Caco-2 (cell line): Measurements from ENCODE around the gene GCA. TPM values are rescaled to one million over a fixed set of nuclear protein-coding genes. Genes with fewer than 3 reads are reported as not detected.

ENCODE experiments used
- BruUV-seq: library from RNA; stranded (reverse); fragments of 400-500 nt; replicated peaks from 2 replicates; lab custom pipeline; 2021; lab: Mats Ljungman, UMichigan
- CTCF ChIA-PET: fragments of 300-600 bp; sonication (Branson Sonifier 250); formaldehyde crosslinking; loops from one replicate; lab custom pipeline; 2022; ENCODE audit warnings: antibody characterized with exemption; lab: Charles Lee
- POLR2A ChIA-PET: fragments of 300-600 bp; sonication (Branson Sonifier 250); formaldehyde crosslinking; loops from one replicate; lab custom pipeline; 2022; ENCODE audit warnings: antibody characterized with exemption; lab: Charles Lee
- DNase-seq, 2 experiments: peaks; one replicate each; pipeline versions ENCODE4 v3.0.0 to v3.0.0-alpha.2; 2020 to 2022
- H3K27me3 ChIP-seq: replicated peaks from 2 replicates; pipeline ENCODE4 v1.6.0; 2011; ENCODE audit warnings: low read length; ENCODE audit not compliant: control insufficient read depth, insufficient read depth
- H3K36me3 ChIP-seq: 2 replicates; pipeline ENCODE4 v1.5.1; 2011; ENCODE audit warnings: low read length; ENCODE audit not compliant: control insufficient read depth, insufficient read depth
- H3K4me1 ChIP-seq: fragments of 250-450 bp; sonication (Bioruptor Pico); 2 replicates; pipeline ENCODE4 v1.5.1; 2020; ENCODE audit warnings: mild to moderate bottlenecking
- H3K4me3 ChIP-seq: 2 replicates; pipeline ENCODE4 v1.5.1; 2011; ENCODE audit warnings: low read depth, mild to moderate bottlenecking, control low read depth, low read length
- H3K9me3 ChIP-seq: fragments of 250-450 bp; sonication (Bioruptor Pico); 2 replicates; pipeline ENCODE4 v1.5.1; 2020; ENCODE audit warnings: mild to moderate bottlenecking, moderate library complexity
- H3K27ac Mint-ChIP-seq: one replicate; pipeline ENCODE4 v1.8.0; 2022; ENCODE audit warnings: mixed read lengths; ENCODE audit not compliant: unreplicated experiment
- H3K27me3 Mint-ChIP-seq: one replicate; pipeline ENCODE4 v1.8.0; 2022; ENCODE audit warnings: mixed read lengths; ENCODE audit not compliant: insufficient read depth, unreplicated experiment
- H3K36me3 Mint-ChIP-seq: one replicate; pipeline ENCODE4 v1.8.0; 2022; ENCODE audit warnings: mild to moderate bottlenecking, mixed read lengths; ENCODE audit not compliant: insufficient read depth, unreplicated experiment
- H3K4me1 Mint-ChIP-seq: one replicate; pipeline ENCODE4 v1.8.0; 2022; ENCODE audit warnings: low read depth, mixed read lengths; ENCODE audit not compliant: unreplicated experiment
- H3K4me3 Mint-ChIP-seq: one replicate; pipeline ENCODE4 v1.8.0; 2022; ENCODE audit warnings: mild to moderate bottlenecking, moderate library complexity, mixed read lengths; ENCODE audit not compliant: unreplicated experiment
- H3K9me3 Mint-ChIP-seq: one replicate; pipeline ENCODE4 v1.8.0; 2022; ENCODE audit warnings: mixed read lengths; ENCODE audit not compliant: unreplicated experiment
- intact Hi-C: fragments of 100-400 bp; cut with micrococcal nuclease; formaldehyde crosslinking; loops from one replicate; pipeline ENCODE4 v1.10.0; 2022; ENCODE audit not compliant: unreplicated experiment
- total RNA-seq: library from RNA; stranded (reverse); gene quantifications from 2 replicates; pipeline ENCODE4 v1.2.3, GENCODE V29; 2022
- TF ChIP-seq, protein P1 (sequence below), 2 experiments: fragments of 200-600 bp in 1 of 2; IDR thresholded peaks; 1 replicate in 1 of 2; 2 replicates in 1 of 2; pipeline versions ENCODE4 v1.5.1 to v1.8.0; 2011 to 2022; ENCODE audit warnings: antibody characterized with exemption in 1 of 2, control low read depth in 1 of 2, inconsistent platforms in 1 of 2, low read depth in 1 of 2, low read length in 1 of 2, mild to moderate bottlenecking in 1 of 2, moderate library complexity in 1 of 2; ENCODE audit not compliant: insufficient read depth in 1 of 2, severe bottlenecking in 1 of 2, unreplicated experiment in 1 of 2

GCA gene
- total RNA-seq, 1 experiment from 2014 or later: 29.4 TPM

- no TSS peak for BruUV-seq
- H3K4me3 Mint-ChIP-seq: no peak overlapping the region
- CTCF ChIA-PET: interaction anchor here (0.6 to 3.0 kb wide), 17 partner anchors 10 to 285 kb away, joined by 3 to 43 read pairs (median 3); partner anchors contain the start of genes GCA, GCG and IFIH1
- POLR2A ChIA-PET: no interaction called here
- DNase-seq: peak; percentile 58 to 80
- no peaks in the 10 kb centered on the region for H3K27me3 Mint-ChIP-seq
- no peaks in the 10 kb centered on the region for H3K27me3 ChIP-seq
- TF ChIP-seq, protein P1, sequence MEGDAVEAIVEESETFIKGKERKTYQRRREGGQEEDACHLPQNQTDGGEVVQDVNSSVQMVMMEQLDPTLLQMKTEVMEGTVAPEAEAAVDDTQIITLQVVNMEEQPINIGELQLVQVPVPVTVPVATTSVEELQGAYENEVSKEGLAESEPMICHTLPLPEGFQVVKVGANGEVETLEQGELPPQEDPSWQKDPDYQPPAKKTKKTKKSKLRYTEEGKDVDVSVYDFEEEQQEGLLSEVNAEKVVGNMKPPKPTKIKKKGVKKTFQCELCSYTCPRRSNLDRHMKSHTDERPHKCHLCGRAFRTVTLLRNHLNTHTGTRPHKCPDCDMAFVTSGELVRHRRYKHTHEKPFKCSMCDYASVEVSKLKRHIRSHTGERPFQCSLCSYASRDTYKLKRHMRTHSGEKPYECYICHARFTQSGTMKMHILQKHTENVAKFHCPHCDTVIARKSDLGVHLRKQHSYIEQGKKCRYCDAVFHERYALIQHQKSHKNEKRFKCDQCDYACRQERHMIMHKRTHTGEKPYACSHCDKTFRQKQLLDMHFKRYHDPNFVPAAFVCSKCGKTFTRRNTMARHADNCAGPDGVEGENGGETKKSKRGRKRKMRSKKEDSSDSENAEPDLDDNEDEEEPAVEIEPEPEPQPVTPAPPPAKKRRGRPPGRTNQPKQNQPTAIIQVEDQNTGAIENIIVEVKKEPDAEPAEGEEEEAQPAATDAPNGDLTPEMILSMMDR (IDR thresholded peaks at IDR 0.05; ENCODE audit: insufficient read depth in 1 of 2, low read depth in 1 of 2, low read length in 1 of 2, severe bottlenecking in 1 of 2, unreplicated experiment in 1 of 2): peak; percentile 75
- no peaks in the 10 kb centered on the region for H3K9me3 ChIP-seq
- no peaks in the 10 kb centered on the region for H3K4me1 ChIP-seq
- H3K4me3 ChIP-seq: no peak overlapping the region
- no peaks in the 10 kb centered on the region for H3K36me3 ChIP-seq
- H3K36me3 Mint-ChIP-seq: no peaks in the 10 kb centered on the region
- H3K4me1 Mint-ChIP-seq: no peaks in the 10 kb centered on the region
- intact Hi-C loops: loop anchor here (1.0 kb wide), 2 partner anchors 77 to 145 kb away; no protein-coding TSS in a partner anchor
- no peaks in the 10 kb centered on the region for H3K9me3 Mint-ChIP-seq
- H3K27ac Mint-ChIP-seq: no peak overlapping the region
These were observed 45.9 kb upstream of the GCA start for GRCh38 chr2:162297925-162298552.

- peaks cover 3% of the 10 kb centered on the region for H3K27me3 Mint-ChIP-seq
- H3K27ac Mint-ChIP-seq: no peak overlapping the region
- DNase-seq: no peak
- BruUV-seq: no TSS peak
- Histone ChIP-seq H3K9me3 (no peaks in the 10 kb centered on the region), H3K36me3 (no peaks in the 10 kb centered on the region), H3K4me1 (no peaks in the 10 kb centered on the region), H3K4me3 (no peak overlapping the region), H3K27me3 (no peaks in the 10 kb centered on the region)
- no peak overlapping the region for H3K4me3 Mint-ChIP-seq
- no peaks in the 10 kb centered on the region for H3K9me3 Mint-ChIP-seq
- intact Hi-C loops: loop anchor here (1.0 kb wide), 2 partner anchors 78 to 146 kb away; no protein-coding TSS in a partner anchor
- POLR2A ChIA-PET: no interaction called here
- H3K36me3 Mint-ChIP-seq: no peaks in the 10 kb centered on the region
- H3K4me1 Mint-ChIP-seq: no peaks in the 10 kb centered on the region
- CTCF ChIA-PET: interaction anchor here (0.6 to 3.0 kb wide), 16 partner anchors 11 to 286 kb away, joined by 3 to 43 read pairs (median 4); partner anchors contain the start of genes GCA, GCG and IFIH1
- TF ChIP-seq, protein P1 (IDR thresholded peaks at IDR 0.05; ENCODE audit: insufficient read depth in 1 of 2, low read depth in 1 of 2, low read length in 1 of 2, severe bottlenecking in 1 of 2, unreplicated experiment in 1 of 2): no peak
These were observed 45.1 kb upstream of the GCA start for GRCh38 chr2:162298669-162299335.

- Mint-ChIP-seq H3K36me3 (no peaks in the 10 kb centered on the region), H3K4me3 (no peak overlapping the region), H3K27me3 (peaks cover 3% of the 10 kb centered on the region), H3K4me1 (no peaks in the 10 kb centered on the region), H3K27ac (no peak overlapping the region), H3K9me3 (no peaks in the 10 kb centered on the region)
- intact Hi-C loops: no loop called here
- no peaks in the 10 kb centered on the region for H3K9me3 ChIP-seq
- ChIA-PET CTCF (no interaction called here), POLR2A (no interaction called here)
- no peak for DNase-seq
- no peaks in the 10 kb centered on the region for H3K4me1 ChIP-seq
- TF ChIP-seq, protein P1 (IDR thresholded peaks at IDR 0.05; ENCODE audit: insufficient read depth in 1 of 2, low read depth in 1 of 2, low read length in 1 of 2, severe bottlenecking in 1 of 2, unreplicated experiment in 1 of 2): no peak
- no peak overlapping the region for H3K4me3 ChIP-seq
- BruUV-seq: no TSS peak
- H3K27me3 ChIP-seq: no peaks in the 10 kb centered on the region
- H3K36me3 ChIP-seq: no peaks in the 10 kb centered on the region
These were observed 43.7 kb upstream of the GCA start for GRCh38 chr2:162300266-162300665.
